Right cardiac atrium (tissue), 5 donors: Measurements from ENCODE around the gene ID2. TPM values are rescaled to one million over a fixed set of nuclear protein-coding genes. Genes with fewer than 3 reads are reported as not detected.
"Not testable (repeated sequence)": the region's sequence is repeated elsewhere in the genome, so short reads cannot be mapped to it uniquely, and the experiment has no call there.

Experiments
- ATAC-seq, 2 donors: fragments of 200-7000 bp; cut with Tn5 transposase; one replicate each; pipeline versions ENCODE4 v1.8.0 to v1.9.1; 2020; ENCODE audit warnings: moderate library complexity in 2 of 2, mild to moderate bottlenecking in 1 of 2
- DNase-seq, 3 donors: peaks; one replicate each; pipeline ENCODE4 v3.0.0-alpha.2; 2020
- H3K27ac ChIP-seq: one replicate; pipeline ENCODE4 v1.5.1; 2013; ENCODE audit warnings: mild to moderate bottlenecking, low read length, control low read depth, moderate library complexity
- H3K27me3 ChIP-seq: one replicate; pipeline ENCODE4 v1.6.1; 2013; ENCODE audit not compliant: control insufficient read depth, insufficient read depth
- H3K4me1 ChIP-seq: one replicate; pipeline ENCODE4 v1.6.1; 2013; ENCODE audit warnings: low read length; ENCODE audit not compliant: control insufficient read depth, insufficient read depth
- H3K4me3 ChIP-seq: one replicate; pipeline ENCODE4 v1.5.1; 2013; ENCODE audit warnings: low read length, control low read depth
- H3K9me3 ChIP-seq: one replicate; pipeline ENCODE4 v1.6.1; 2013; ENCODE audit warnings: low read length; ENCODE audit not compliant: control insufficient read depth
- WGBS: extraction: QIAGEN DNeasy Blood & Tissue Kit; methylation state at CpG from one replicate; pipeline ENCODE4 v1.1.7; 2013; 5-methylcytosine and 5-hydroxymethylcytosine counted together
- intact Hi-C, 4 donors: fragments of 100-400 bp; cut with DNase I; formaldehyde crosslinking; loops; one replicate each; pipeline versions ENCODE4 v1.11.0 to v1.14.0; 2022 to 2023
- polyA plus RNA-seq: library from polyadenylated mRNA; stranded (reverse); fragments of 200-250 nt; gene quantifications from one replicate; pipeline ENCODE4 v1.2.3, GENCODE V29; 2013
- total RNA-seq, 4 donors: library from RNA; stranded (reverse); fragmentation: NEBNext Ultra II Directional; extraction: Animal tissue kit (Norgen Biotek cat#: 25700); gene quantifications; one replicate each; pipeline ENCODE4 v1.2.1, GENCODE V29; 2021
- donor health status: healthy with polysubstance abuse.
- donor health status: DM: no; HTN: yes; CAD: no.
- donor health status: DM: no; HTN: no; CAD: no.
- donor health status: DM: no; HTN: yes; CAD: no; lungs with severe emphysema.
- donor health status: DM: yes; HTN: yes; CAD: no.

The ID2 gene
- total and polyA plus RNA-seq, 5 donors: 109 to 205 (median 116) TPM

DNA sequence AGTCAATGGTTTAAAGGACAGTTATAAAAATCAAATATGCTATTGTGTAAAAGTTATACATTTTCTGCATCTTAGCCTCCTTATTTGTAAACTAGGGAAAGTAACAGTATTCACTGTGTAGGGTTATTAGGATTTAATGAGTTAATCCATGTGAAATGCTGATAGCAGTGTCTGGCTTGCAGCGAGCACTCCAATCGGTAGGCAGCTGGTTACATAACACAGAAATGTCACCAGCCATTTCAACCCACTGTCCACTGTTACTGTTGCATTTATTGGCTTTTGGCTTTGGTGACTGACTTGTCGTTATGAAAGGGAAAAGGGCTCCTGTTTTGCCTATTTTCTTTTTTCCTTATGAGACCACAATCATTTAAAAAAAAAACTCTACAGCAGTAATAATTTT lies 38.9 kb downstream of the ID2 start:
- intact Hi-C loops: no loop called here
- H3K27me3 ChIP-seq: no peaks in the 10 kb centered on the region
- DNase-seq (no peak), ATAC-seq (peak in 1 of 2 donors; percentile 45)
- no peak overlapping the region for H3K4me3 ChIP-seq
- no peaks in the 10 kb centered on the region for H3K4me1 ChIP-seq
- H3K9me3 ChIP-seq: no peaks in the 10 kb centered on the region
- H3K27ac ChIP-seq: no peak overlapping the region
- WGBS: 28% methylated on average over 3 of the region's 3 CpGs

- no peak for ATAC-seq
- no peak overlapping the region for H3K4me3 ChIP-seq
- H3K9me3 ChIP-seq: no peaks in the 10 kb centered on the region
- DNase-seq: no peak
- no peaks in the 10 kb centered on the region for H3K27me3 ChIP-seq
- WGBS: 88% methylated on average over 3 of the region's 3 CpGs
- no peaks in the 10 kb centered on the region for H3K4me1 ChIP-seq
- intact Hi-C loops: no loop called here
- no peak overlapping the region for H3K27ac ChIP-seq
Observed at GRCh38 chr2:8721410-8721809, 39.6 kb downstream of the ID2 start.

DNA sequence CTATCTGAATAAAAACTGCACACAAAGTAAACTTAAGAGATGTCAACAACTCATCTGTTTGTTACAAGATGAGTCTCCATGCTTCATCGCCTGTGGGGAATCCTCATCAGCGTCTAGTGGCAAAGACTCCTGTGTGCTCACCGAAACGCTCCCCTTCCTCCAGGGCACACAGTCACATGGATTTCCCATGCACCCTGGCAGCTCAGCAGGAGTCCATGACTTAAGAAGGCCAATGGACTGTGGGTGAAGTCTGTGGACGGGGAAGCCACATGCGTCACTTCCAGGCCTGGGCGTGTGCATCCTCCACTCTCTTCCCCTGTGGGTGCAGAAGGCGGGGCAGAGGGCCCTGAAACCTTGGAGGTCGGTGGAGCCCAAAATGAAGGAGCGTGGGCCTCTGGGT lies 41.1 kb downstream of the ID2 start:
- Histone ChIP-seq H3K27ac (no peak overlapping the region), H3K4me3 (no peak overlapping the region)
- no peak for ATAC-seq

DNA sequence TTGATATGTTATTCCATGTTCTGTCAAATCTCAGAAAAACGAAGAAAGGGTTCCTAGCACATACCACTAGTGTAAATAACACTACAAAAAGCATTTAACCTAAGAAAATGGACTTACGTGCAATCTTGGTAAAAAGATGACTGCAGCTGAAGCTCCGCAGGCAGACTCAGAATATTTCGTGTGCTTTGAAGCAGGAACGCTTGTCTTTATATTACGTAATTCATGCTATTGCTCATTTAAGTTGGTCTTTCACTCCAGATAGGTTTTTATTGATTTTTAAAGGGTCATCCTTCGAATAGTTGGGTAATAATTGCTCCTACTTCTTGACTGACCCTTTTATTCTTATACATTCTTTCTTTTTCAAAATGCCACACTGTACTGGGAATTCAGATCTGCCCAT lies 44.0 kb downstream of the ID2 start:
- Histone ChIP-seq H3K27ac (no peak overlapping the region), H3K27me3 (no peaks in the 10 kb centered on the region), H3K4me3 (no peak overlapping the region), H3K4me1 (no peaks in the 10 kb centered on the region), H3K9me3 (no peaks in the 10 kb centered on the region)
- 92% methylated on average over 7 of the region's 7 CpGs for WGBS
- ATAC-seq (no peak), DNase-seq (no peak)
- intact Hi-C loops: no loop called here

More for the DNA sequence above, 41.1 kb downstream of the ID2 start:
- Histone ChIP-seq H3K27me3 (no peaks in the 10 kb centered on the region), H3K9me3 (no peaks in the 10 kb centered on the region), H3K4me1 (no peaks in the 10 kb centered on the region)
- no peak for DNase-seq
- 89% methylated on average over 10 of the region's 10 CpGs for WGBS
- intact Hi-C loops: no loop called here

DNA sequence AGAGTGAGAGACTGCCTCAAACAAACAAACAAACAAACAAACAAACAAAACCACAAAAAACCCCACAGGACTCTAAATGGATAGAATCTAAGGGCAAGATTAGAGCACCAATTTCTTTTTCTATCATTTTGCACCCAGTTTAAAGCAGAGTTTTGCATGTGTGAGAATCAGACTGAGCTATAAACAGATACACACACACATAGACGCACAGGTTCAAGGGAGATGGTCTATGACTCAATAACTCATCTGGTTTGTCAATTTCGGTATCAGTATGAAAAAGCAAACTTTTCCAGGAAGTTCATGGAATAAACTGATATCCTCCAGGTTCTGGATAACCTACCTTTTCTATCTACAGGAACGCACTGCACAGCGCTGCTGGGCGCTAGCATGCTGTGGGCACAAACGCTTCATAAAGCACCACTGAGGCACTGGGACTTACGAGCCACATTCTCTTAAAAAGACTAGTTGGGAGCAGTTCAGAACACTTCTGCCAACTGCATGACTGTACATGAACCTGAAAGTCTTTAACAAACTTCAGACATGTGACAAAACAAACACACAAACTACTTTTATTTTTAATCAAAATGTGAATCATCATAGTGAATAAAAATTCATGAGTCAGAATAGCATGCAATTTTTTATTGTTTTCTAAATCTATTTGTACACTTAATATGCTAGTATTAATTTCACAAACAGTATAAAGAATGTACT lies 46.6 kb downstream of the ID2 start:
- Histone ChIP-seq H3K4me3 (no peak overlapping the region), H3K4me1 (no peaks in the 10 kb centered on the region), H3K9me3 (no peaks in the 10 kb centered on the region), H3K27ac (no peak overlapping the region), H3K27me3 (no peaks in the 10 kb centered on the region)
- ATAC-seq (no peak), DNase-seq (no peak)
- WGBS: 95% methylated on average over 7 of the region's 7 CpGs
- intact Hi-C loops: no loop called here

GRCh38 chr2:8729101-8729500 lies 47.2 kb downstream of the ID2 start:
- WGBS: 91% methylated on average over 5 of the region's 5 CpGs
- H3K4me1 ChIP-seq, H3K9me3 ChIP-seq, DNase-seq, H3K27me3 ChIP-seq, H3K4me3 ChIP-seq, ATAC-seq, intact Hi-C loops, H3K27ac ChIP-seq: not testable (repeated sequence)

GRCh38 chr2:8729939-8730338 lies 48.1 kb downstream of the ID2 start:
- ATAC-seq (peak; percentile 92 to 93), DNase-seq (peak in 2 of 3 donors; percentile 41 to 57)
- no peak overlapping the region for H3K27ac ChIP-seq
- H3K9me3 ChIP-seq: no peaks in the 10 kb centered on the region
- H3K27me3 ChIP-seq: no peaks in the 10 kb centered on the region
- intact Hi-C loops: no loop called here
- WGBS: 69% methylated on average over 9 of the region's 9 CpGs
- no peak overlapping the region for H3K4me3 ChIP-seq
- no peaks in the 10 kb centered on the region for H3K4me1 ChIP-seq

DNA sequence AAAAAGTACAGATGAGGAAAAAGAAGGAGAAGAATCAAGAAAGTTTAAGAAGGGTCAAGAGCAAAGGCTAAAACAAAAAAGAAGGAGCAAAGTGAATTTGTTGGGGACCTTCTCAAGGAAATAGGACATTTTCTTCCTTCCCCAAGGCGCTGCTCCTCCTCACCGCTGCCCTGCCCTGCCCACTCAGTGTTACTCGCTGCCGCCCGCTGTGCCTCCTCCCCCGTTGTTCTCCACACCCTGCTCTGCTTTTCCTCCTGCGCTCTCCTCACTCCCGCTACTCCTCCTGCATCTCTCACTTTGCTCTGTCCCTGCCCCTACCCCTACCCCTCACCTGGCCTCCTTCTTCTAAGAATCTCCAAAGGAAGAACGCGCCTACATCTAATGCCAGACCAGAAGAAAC lies 50.7 kb downstream of the ID2 start:
- no peak for DNase-seq
- intact Hi-C loops: no loop called here
- 98% methylated on average over 10 of the region's 10 CpGs for WGBS
- no peaks in the 10 kb centered on the region for H3K9me3 ChIP-seq
- no peaks in the 10 kb centered on the region for H3K27me3 ChIP-seq
- H3K27ac ChIP-seq: no peak overlapping the region
- H3K4me1 ChIP-seq: no peaks in the 10 kb centered on the region
- H3K4me3 ChIP-seq: no peak overlapping the region
- ATAC-seq: no peak

Other genes starting within 250 kb of the ID2 start
- 10 to 100 TPM; 34.5 to 39.6 (median 37.6) TPM for gene KIDINS220, start 155.6 kb downstream of the ID2 start, total RNA-seq
- 17.3 TPM for gene KIDINS220, start 155.6 kb downstream of the ID2 start, polyA plus RNA-seq